DMS53 treated with DMSO at 0.1 percent for 48 hours (cell line): Measurements from ENCODE around the gene UGT1A9.

Experiments used
- DNase-seq: peaks from one replicate; lab custom pipeline; 2025; ENCODE audit not compliant: unreplicated experiment; lab: John Stamatoyannopoulos, UW

UGT1A9 gene

GRCh38 chr2:233816334-233816733 is 144.6 kb downstream of the UGT1A9 start:
- DNase-seq, result no peak

- no peak for DNase-seq
These were observed 145.1 kb downstream of the UGT1A9 start for GRCh38 chr2:233816771-233817170.

- DNase-seq, result no peak
These were observed 145.7 kb downstream of the UGT1A9 start for GRCh38 chr2:233817361-233817911.

GRCh38 chr2:233817995-233818638 is 146.4 kb downstream of the UGT1A9 start:
- DNase-seq, result no peak

- no peak for DNase-seq
These were observed 147.2 kb downstream of the UGT1A9 start for GRCh38 chr2:233818639-233819621.

GRCh38 chr2:233819884-233820773 is 148.4 kb downstream of the UGT1A9 start:
- DNase-seq, result no peak

- DNase-seq, result no peak
These were observed 149.0 kb downstream of the UGT1A9 start for GRCh38 chr2:233820774-233821105.

GRCh38 chr2:233821196-233821595 is 149.5 kb downstream of the UGT1A9 start:
- DNase-seq, result no peak

- DNase-seq, result no peak
These were observed 150.0 kb downstream of the UGT1A9 start for GRCh38 chr2:233821709-233822100.

- DNase-seq, result no peak
These were observed 150.5 kb downstream of the UGT1A9 start for GRCh38 chr2:233822101-233822771.
